ENCODE results near the gene C19orf81.

C19orf81 gene

GRCh38 chr19:50663482-50663790 lies 14.2 kb downstream of the C19orf81 start:
- Histone ChIP-seq H3K27me3 (ENCODE audit: insufficient read depth, low read length) (no peaks in the 10 kb centered on the region), H3K4me1 (ENCODE audit: insufficient read depth, low read length, severe bottlenecking) (no peaks in the 10 kb centered on the region), H3K9me3 (ENCODE audit: low read length) (peaks cover 5% of the 10 kb centered on the region; the same call in 1 of the 2 replicates), H3K4me2 (ENCODE audit: low read length) (no peak overlapping the region), H3K27ac (ENCODE audit: low read depth, low read length, poor library complexity, severe bottlenecking) (no peak overlapping the region), H3K36me3 (ENCODE audit: insufficient read depth, low read length) (no peaks in the 10 kb centered on the region; the same call in 1 of the 2 replicates), H4K20me1 (ENCODE audit: insufficient read depth, low read length) (no peaks in the 10 kb centered on the region), H3K9ac (ENCODE audit: low read length) (no peak overlapping the region), H2AFZ (ENCODE audit: low read length) (no peak overlapping the region), H3F3A (ENCODE audit: insufficient read depth, low read length) (no peaks in the 10 kb centered on the region), H3K4me3 (ENCODE audit: low read depth, low read length, poor library complexity, severe bottlenecking) (no peak overlapping the region), H3K79me2 (ENCODE audit: insufficient read depth, low read length) (no peaks in the 10 kb centered on the region), H3K9me2 (ENCODE audit: low read depth, low read length) (no peaks in the 10 kb centered on the region)
- no peak for TF ChIP-seq CTCF (IDR thresholded peaks at IDR 0.05; ENCODE audit: low read length)
- TF ChIP-seq EZH2 (IDR thresholded peaks at IDR 0.05; ENCODE audit: borderline replicate concordance, low read length) = no peak

GRCh38 chr19:50664204-50664603 lies 15.0 kb downstream of the C19orf81 start:
- H3K4me3 ChIP-seq (ENCODE audit: low read depth, low read length, poor library complexity, severe bottlenecking) = no peak overlapping the region
- H4K20me1 ChIP-seq (ENCODE audit: insufficient read depth, low read length) = no peaks in the 10 kb centered on the region
- no peak for TF ChIP-seq EZH2 (IDR thresholded peaks at IDR 0.05; ENCODE audit: borderline replicate concordance, low read length)
- TF ChIP-seq CTCF (IDR thresholded peaks at IDR 0.05; ENCODE audit: low read length) = no peak
- no peaks in the 10 kb centered on the region for H3K79me2 ChIP-seq (ENCODE audit: insufficient read depth, low read length)
- no peak overlapping the region for H3K27ac ChIP-seq (ENCODE audit: low read depth, low read length, poor library complexity, severe bottlenecking)
- H3K4me2 ChIP-seq (ENCODE audit: low read length) = no peak overlapping the region
- H3K36me3 ChIP-seq (ENCODE audit: insufficient read depth, low read length) = no peaks in the 10 kb centered on the region; the same call in 1 of the 2 replicates
- H3K9me2 ChIP-seq (ENCODE audit: low read depth, low read length) = no peaks in the 10 kb centered on the region
- H3F3A ChIP-seq (ENCODE audit: insufficient read depth, low read length) = no peaks in the 10 kb centered on the region
- H2AFZ ChIP-seq (ENCODE audit: low read length) = no peak overlapping the region
- no peaks in the 10 kb centered on the region for H3K4me1 ChIP-seq (ENCODE audit: insufficient read depth, low read length, severe bottlenecking)
- H3K9me3 ChIP-seq (ENCODE audit: low read length) = peaks cover 5% of the 10 kb centered on the region; the same call in 1 of the 2 replicates
- no peaks in the 10 kb centered on the region for H3K27me3 ChIP-seq (ENCODE audit: insufficient read depth, low read length)
- no peak overlapping the region for H3K9ac ChIP-seq (ENCODE audit: low read length)

GRCh38 chr19:50666346-50667176 lies 17.3 kb downstream of the C19orf81 start:
- H3F3A ChIP-seq (ENCODE audit: insufficient read depth, low read length) = no peaks in the 10 kb centered on the region
- H3K27me3 ChIP-seq (ENCODE audit: insufficient read depth, low read length) = no peaks in the 10 kb centered on the region
- no peak overlapping the region for H3K4me2 ChIP-seq (ENCODE audit: low read length)
- TF ChIP-seq EZH2 (IDR thresholded peaks at IDR 0.05; ENCODE audit: borderline replicate concordance, low read length) = no peak
- no peak for TF ChIP-seq CTCF (IDR thresholded peaks at IDR 0.05; ENCODE audit: low read length)
- no peak overlapping the region for H3K9ac ChIP-seq (ENCODE audit: low read length)
- no peaks in the 10 kb centered on the region for H3K4me1 ChIP-seq (ENCODE audit: insufficient read depth, low read length, severe bottlenecking)
- no peaks in the 10 kb centered on the region for H3K79me2 ChIP-seq (ENCODE audit: insufficient read depth, low read length)
- H4K20me1 ChIP-seq (ENCODE audit: insufficient read depth, low read length) = no peaks in the 10 kb centered on the region
- H3K9me3 ChIP-seq (ENCODE audit: low read length) = peaks cover 5% of the 10 kb centered on the region; the same call in 1 of the 2 replicates
- H3K4me3 ChIP-seq (ENCODE audit: low read depth, low read length, poor library complexity, severe bottlenecking) = no peak overlapping the region
- H3K27ac ChIP-seq (ENCODE audit: low read depth, low read length, poor library complexity, severe bottlenecking) = no peak overlapping the region
- H3K36me3 ChIP-seq (ENCODE audit: insufficient read depth, low read length) = no peaks in the 10 kb centered on the region; the same call in 1 of the 2 replicates
- no peaks in the 10 kb centered on the region for H3K9me2 ChIP-seq (ENCODE audit: low read depth, low read length)
- no peak overlapping the region for H2AFZ ChIP-seq (ENCODE audit: low read length)
